ENCODE results near the gene CLCN7.

The CLCN7 gene

GRCh38 chr16:1427473-1428461 lies 47.1 kb downstream of the CLCN7 start:
- no peak for DNase-seq

- DNase-seq, result no peak
Observed at GRCh38 chr16:1426734-1427471, 47.9 kb downstream of the CLCN7 start.

- DNase-seq, result no peak
Observed at GRCh38 chr16:1425616-1426370, 49.0 kb downstream of the CLCN7 start.

GRCh38 chr16:1424028-1424427 lies 50.8 kb downstream of the CLCN7 start:
- no peak for DNase-seq

- DNase-seq, result no peak
Observed at GRCh38 chr16:1422076-1422475, 52.8 kb downstream of the CLCN7 start.

GRCh38 chr16:1420111-1420539 lies 54.7 kb downstream of the CLCN7 start:
- no peak for DNase-seq

- DNase-seq, result no peak
Observed at GRCh38 chr16:1416521-1416941, 58.3 kb downstream of the CLCN7 start.

- peak; percentile 81 for DNase-seq
Observed at GRCh38 chr16:1414532-1415260, 60.1 kb downstream of the CLCN7 start, which contains the start of gene UNKL. TSS of gene UNKL (minus strand) at chr16:1414704. CDS start at chr16:1414691, 13 bp downstream.

- DNase-seq, result peak; percentile 51
Observed at GRCh38 chr16:1413684-1414531, 60.9 kb downstream of the CLCN7 start.

GRCh38 chr16:1412847-1413246 lies 62.0 kb downstream of the CLCN7 start:
- no peak for DNase-seq

GRCh38 chr16:1408171-1408837 lies 66.5 kb downstream of the CLCN7 start:
- peak; percentile 96 for DNase-seq

GRCh38 chr16:1407753-1408152 lies 67.1 kb downstream of the CLCN7 start:
- no peak for DNase-seq

- DNase-seq, result no peak
Observed at GRCh38 chr16:1403733-1404132, 71.1 kb downstream of the CLCN7 start.

GRCh38 chr16:1403036-1403435 lies 71.8 kb downstream of the CLCN7 start:
- DNase-seq, result no peak

GRCh38 chr16:1401758-1402154 lies 73.1 kb downstream of the CLCN7 start:
- DNase-seq, result no peak

- no peak for DNase-seq
Observed at GRCh38 chr16:1401061-1401757, 73.6 kb downstream of the CLCN7 start.

- DNase-seq, result no peak
Observed at GRCh38 chr16:1398826-1399581, 75.8 kb downstream of the CLCN7 start.

- DNase-seq, result no peak
Observed at GRCh38 chr16:1398351-1398750, 76.5 kb downstream of the CLCN7 start.

GRCh38 chr16:1397779-1398178 lies 77.0 kb downstream of the CLCN7 start:
- no peak for DNase-seq

Data from T-helper 9 cell (primary cell).